Fibroblast of lung (primary cell): ENCODE results near the gene GUF1. TPM values are rescaled to one million over a fixed set of nuclear protein-coding genes. Genes with fewer than 3 reads are reported as not detected.

ENCODE experiments used
- DNase-seq, 2 donors: peaks; one replicate each; pipeline versions ENCODE4 v3.0.0 to v3.0.0-alpha.2; 2010; ENCODE audit warnings: low read depth in 2 of 2
- H2AFZ ChIP-seq: 2 replicates; pipeline ENCODE4 v1.5.1; 2012; ENCODE audit warnings: low read length, control low read depth, inconsistent platforms
- H3K27ac ChIP-seq: 2 replicates; pipeline ENCODE4 v1.5.1; 2011; ENCODE audit warnings: low read length, control low read depth; ENCODE audit not compliant: insufficient read depth
- H3K27me3 ChIP-seq: 2 replicates; pipeline ENCODE4 v1.5.1; 2011; ENCODE audit warnings: mild to moderate bottlenecking, low read length; ENCODE audit not compliant: control insufficient read depth, insufficient read depth
- H3K36me3 ChIP-seq: 2 replicates; pipeline ENCODE4 v1.5.1; 2011; ENCODE audit warnings: low read length; ENCODE audit not compliant: control insufficient read depth, insufficient read depth
- H3K4me1 ChIP-seq: 2 replicates; pipeline ENCODE4 v1.5.1; 2011; ENCODE audit warnings: low read length; ENCODE audit not compliant: control insufficient read depth, insufficient read depth; ENCODE audit errors: extremely low read depth
- H3K4me2 ChIP-seq: 2 replicates; pipeline ENCODE4 v1.5.1; 2011; ENCODE audit warnings: low read length, control low read depth; ENCODE audit not compliant: insufficient read depth; ENCODE audit errors: extremely low read depth
- H3K4me3 ChIP-seq, 4 experiments: fragments of 200-600 bp in 1 of 4; sonication (generic) in 1 of 4; replicated peaks in 1 of 4; 2 replicates each; pipeline ENCODE4 v1.5.1; 2011 to 2016; ENCODE audit warnings: low read length in 4 of 4, low read depth in 3 of 4, mild to moderate bottlenecking in 3 of 4, control low read depth in 2 of 4, inconsistent platforms in 1 of 4, mixed read lengths in 1 of 4; ENCODE audit not compliant: insufficient read depth in 1 of 4; ENCODE audit errors: control extremely low read depth in 1 of 4
- H3K79me2 ChIP-seq: 2 replicates; pipeline ENCODE4 v1.5.1; 2012; ENCODE audit warnings: mild to moderate bottlenecking, low read length, inconsistent platforms; ENCODE audit not compliant: control insufficient read depth, insufficient read depth
- H3K9ac ChIP-seq: 2 replicates; pipeline ENCODE4 v1.5.1; 2011; ENCODE audit warnings: mild to moderate bottlenecking, low read length, control low read depth; ENCODE audit not compliant: insufficient read depth
- H3K9me3 ChIP-seq: 2 replicates; pipeline ENCODE4 v1.5.1; 2012; ENCODE audit warnings: low read depth, low read length; ENCODE audit not compliant: control insufficient read depth, insufficient read depth
- H4K20me1 ChIP-seq: 2 replicates; pipeline ENCODE4 v1.5.1; 2011; ENCODE audit warnings: low read length; ENCODE audit not compliant: control insufficient read depth, insufficient read depth; ENCODE audit errors: extremely low read depth
- CTCF ChIP-seq, 2 donors: IDR thresholded peaks in 1 of 2; conservative IDR thresholded peaks in 1 of 2; 1 replicate in 1 of 2; 2 replicates in 1 of 2; pipeline ENCODE4 v1.5.1; 2011 to 2012; ENCODE audit warnings: low read length in 2 of 2, control low read depth in 1 of 2, inconsistent platforms in 1 of 2, low read depth in 1 of 2, mild to moderate bottlenecking in 1 of 2
- EZH2 ChIP-seq: IDR thresholded peaks from 2 replicates; pipeline ENCODE4 v1.5.1; 2012; ENCODE audit warnings: low read length, control low read depth, mild to moderate bottlenecking; ENCODE audit errors: missing control alignments
- polyA plus RNA-seq, 2 donors: library from polyadenylated mRNA; depleted of rRNA in 1 of 2; stranded (reverse) in 1 of 2; unstranded in 1 of 2; fragments of >200 nt; gene quantifications; 2 replicates each; pipeline ENCODE4 v1.2.1, GENCODE V29; 2011 to 2012; ENCODE audit warnings: missing spikeins in 1 of 2
- total RNA-seq: library from RNA; depleted of rRNA; stranded (reverse); fragments of >200 nt; gene quantifications from 2 replicates; pipeline ENCODE4 v1.2.1, GENCODE V29; 2014

Gene GUF1
- total and polyA plus RNA-seq, 2 donors (not counting 1 experiment from before 2014, with no cell fraction given): 12.1 to 18.3 TPM

DNA sequence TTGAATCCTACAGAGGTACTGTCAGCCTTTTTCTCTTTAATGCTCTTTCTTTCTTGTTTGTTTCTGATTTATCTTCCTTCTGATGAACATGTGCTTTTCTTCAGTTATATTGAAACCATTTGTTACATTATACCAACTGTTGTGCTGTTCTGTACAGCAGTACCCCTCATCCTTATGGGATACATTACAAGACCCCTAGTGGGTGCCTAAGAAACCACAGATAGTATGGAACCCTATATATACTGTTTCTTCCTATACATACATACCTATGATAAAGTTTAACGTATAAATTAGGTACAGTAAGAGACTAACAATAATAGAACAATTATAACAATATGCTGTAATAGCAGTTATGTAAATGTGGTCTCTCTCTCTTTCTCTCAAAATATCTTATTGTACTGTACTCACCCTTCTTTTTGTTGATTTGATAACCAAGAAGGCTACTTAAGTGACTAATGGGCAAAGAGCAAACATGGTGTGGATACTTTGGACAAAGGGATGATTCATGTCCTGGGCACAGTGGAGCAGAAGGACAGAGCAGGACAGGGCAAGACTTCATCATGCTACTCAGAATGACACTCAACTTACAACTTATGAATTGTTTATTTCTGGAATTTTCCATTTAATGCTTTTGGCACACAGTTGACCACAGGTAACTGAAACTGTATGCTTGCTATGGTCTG, 16.1 kb upstream of the GUF1 start:
- no peak overlapping the region for H3K9ac ChIP-seq
- no peaks in the 10 kb centered on the region for H3K79me2 ChIP-seq
- DNase-seq: no peak
- no peaks in the 10 kb centered on the region for H3K9me3 ChIP-seq
- H3K4me2 ChIP-seq: no peak overlapping the region
- H3K27me3 ChIP-seq: no peaks in the 10 kb centered on the region
- no peak overlapping the region for H3K27ac ChIP-seq
- no peak overlapping the region for H2AFZ ChIP-seq
- no peak for TF ChIP-seq CTCF (conservative IDR thresholded peaks at IDR 0.05 in 1 of 2, IDR thresholded peaks at IDR 0.05 in 1 of 2; ENCODE audit: low read depth in 1 of 2, low read length in 2 of 2)
- no peak for TF ChIP-seq EZH2
- no peaks in the 10 kb centered on the region for H3K4me1 ChIP-seq
- H4K20me1 ChIP-seq: no peaks in the 10 kb centered on the region
- no peaks in the 10 kb centered on the region for H3K36me3 ChIP-seq
- no peak overlapping the region for H3K4me3 ChIP-seq

- Histone ChIP-seq H3K4me3 (no peak overlapping the region), H2AFZ (no peak overlapping the region), H3K9me3 (no peaks in the 10 kb centered on the region), H4K20me1 (no peaks in the 10 kb centered on the region), H3K27me3 (no peaks in the 10 kb centered on the region), H3K36me3 (no peaks in the 10 kb centered on the region), H3K4me2 (no peak overlapping the region), H3K4me1 (no peaks in the 10 kb centered on the region), H3K9ac (no peak overlapping the region), H3K79me2 (no peaks in the 10 kb centered on the region), H3K27ac (no peak overlapping the region)
- TF ChIP-seq CTCF (conservative IDR thresholded peaks at IDR 0.05 in 1 of 2, IDR thresholded peaks at IDR 0.05 in 1 of 2; ENCODE audit: low read depth in 1 of 2, low read length in 2 of 2) (no peak), EZH2 (no peak)
- no peak for DNase-seq
These were observed 15.6 kb upstream of the GUF1 start for GRCh38 chr4:44662623-44663005.

GRCh38 chr4:44663539-44664263, 14.5 kb upstream of the GUF1 start:
- Histone ChIP-seq H3K9me3 (no peaks in the 10 kb centered on the region), H4K20me1 (no peaks in the 10 kb centered on the region), H3K27ac (no peak overlapping the region), H3K4me1 (no peaks in the 10 kb centered on the region), H3K79me2 (no peaks in the 10 kb centered on the region), H3K4me2 (no peak overlapping the region), H3K9ac (no peak overlapping the region), H3K27me3 (no peaks in the 10 kb centered on the region), H2AFZ (no peak overlapping the region), H3K4me3 (no peak overlapping the region), H3K36me3 (no peaks in the 10 kb centered on the region)
- TF ChIP-seq CTCF (conservative IDR thresholded peaks at IDR 0.05 in 1 of 2, IDR thresholded peaks at IDR 0.05 in 1 of 2; ENCODE audit: low read depth in 1 of 2, low read length in 2 of 2) (no peak), EZH2 (no peak)
- no peak for DNase-seq
